ENCODE measurements around the gene PRIM1.
"Not testable (repeated sequence)": the region's sequence is repeated elsewhere in the genome, so short reads cannot be mapped to it uniquely, and the experiment has no call there.

The PRIM1 gene

GRCh38 chr12:56716458-56716857, 35.7 kb downstream of the PRIM1 start:
- DNase-seq, result no peak

DNA sequence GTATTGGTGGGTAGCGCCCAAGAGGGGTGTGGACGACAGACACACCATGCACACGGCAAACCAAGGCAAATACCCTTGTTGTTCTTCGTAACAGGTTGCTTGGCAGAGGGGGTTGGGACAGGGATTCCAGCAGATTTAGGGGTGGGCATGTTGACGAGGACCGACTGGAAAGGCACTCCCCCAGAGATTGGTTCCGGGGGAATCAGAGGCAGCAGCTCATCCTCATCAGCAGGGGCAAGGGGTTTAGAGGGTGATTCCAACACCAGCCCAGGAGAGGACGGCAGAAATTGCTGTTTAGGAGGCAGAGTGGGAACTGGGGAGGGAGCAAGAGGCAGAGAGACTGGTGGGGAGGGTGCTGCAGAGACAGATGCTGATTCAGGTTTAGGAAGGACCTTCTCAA, 36.3 kb downstream of the PRIM1 start:
- no peak for DNase-seq

- no peak for DNase-seq
Measured at GRCh38 chr12:56714431-56714929, 37.6 kb downstream of the PRIM1 start.

GRCh38 chr12:56713345-56713744, 38.8 kb downstream of the PRIM1 start:
- DNase-seq, result no peak

- no peak for DNase-seq
Measured at GRCh38 chr12:56709759-56710376, 42.3 kb downstream of the PRIM1 start.

GRCh38 chr12:56704522-56704921, 47.6 kb downstream of the PRIM1 start:
- not testable (repeated sequence) for DNase-seq

- no peak for DNase-seq
Measured at GRCh38 chr12:56699020-56699661, 53.0 kb downstream of the PRIM1 start.

- DNase-seq, result no peak
Measured at GRCh38 chr12:56695327-56696101, 56.6 kb downstream of the PRIM1 start.

DNA sequence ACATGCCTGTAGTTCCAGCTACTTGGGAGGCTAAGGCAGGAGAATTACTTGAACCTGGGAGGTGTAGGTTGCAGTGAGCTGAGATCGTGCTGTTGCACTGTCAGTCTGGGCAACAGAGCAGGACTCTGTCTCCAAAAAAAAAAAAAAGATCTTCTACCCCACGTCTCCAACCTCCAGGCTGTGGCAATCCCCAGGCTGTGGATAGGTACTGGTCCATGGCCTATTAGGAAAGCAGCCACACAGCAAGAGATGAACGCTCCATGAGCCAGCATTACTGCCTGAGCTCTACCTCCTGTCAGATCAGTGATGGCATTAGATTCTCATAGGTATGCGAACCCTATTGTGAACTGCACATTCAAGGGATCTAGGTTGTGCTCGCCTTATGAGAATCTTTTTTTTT, 58.0 kb downstream of the PRIM1 start:
- DNase-seq, result no peak

DNA sequence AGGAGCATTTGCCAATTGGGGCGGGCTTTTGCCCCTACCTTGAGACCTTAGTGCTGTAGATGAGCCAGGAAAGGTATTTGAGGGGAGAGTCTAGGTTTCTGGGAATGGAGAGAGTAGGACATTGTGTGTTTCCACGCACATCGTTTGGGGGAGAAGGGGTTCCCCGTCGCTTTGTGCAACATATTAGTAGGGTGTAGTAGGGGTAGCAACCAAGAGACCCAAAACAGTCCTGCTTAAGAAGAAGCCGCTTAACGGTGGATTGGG, 63.3 kb downstream of the PRIM1 start:
- DNase-seq, result no peak

DNA sequence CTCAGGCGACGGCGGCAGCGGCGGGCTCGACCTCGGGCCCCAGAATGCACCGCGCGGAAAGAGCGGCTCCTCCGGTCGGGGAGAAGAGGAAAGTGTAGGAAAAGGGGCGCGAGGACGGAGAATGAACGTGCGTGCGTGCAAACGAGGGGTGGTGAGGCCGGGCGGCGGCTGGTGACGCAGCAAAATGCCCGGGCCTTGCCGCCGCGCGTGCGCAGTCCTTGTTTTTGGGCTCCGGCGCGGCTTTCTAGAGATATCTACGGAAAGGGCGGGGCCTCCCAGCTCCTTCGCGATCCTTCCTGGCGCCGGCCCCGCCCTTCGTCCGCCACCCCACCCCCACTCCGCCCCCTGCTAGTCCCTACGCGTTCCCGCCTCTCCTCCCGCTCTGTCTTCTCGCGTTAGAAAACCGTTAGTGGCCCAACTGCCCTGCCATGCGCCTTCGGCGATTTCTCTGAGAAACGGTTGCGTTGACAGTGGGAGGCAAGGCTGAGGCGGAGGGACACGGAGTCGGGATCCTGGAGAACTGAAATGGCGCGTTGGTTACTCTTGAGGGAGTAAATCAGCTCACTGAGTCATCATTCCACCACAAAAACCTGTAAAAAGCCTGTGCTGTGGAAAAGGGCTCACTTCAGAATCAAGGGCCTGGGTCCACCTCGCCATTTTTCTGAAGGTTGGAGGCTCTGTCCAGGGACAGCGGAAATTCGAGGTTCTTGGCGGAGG, 63.8 kb downstream of the PRIM1 start, which contains the start of gene PTGES3:
TSS of gene PTGES3 (minus strand) at position 156 of the 717 bp plus-strand sequence. CDS start 285 bp downstream, outside the sequence.
- peak; percentile 89 for DNase-seq

DNA sequence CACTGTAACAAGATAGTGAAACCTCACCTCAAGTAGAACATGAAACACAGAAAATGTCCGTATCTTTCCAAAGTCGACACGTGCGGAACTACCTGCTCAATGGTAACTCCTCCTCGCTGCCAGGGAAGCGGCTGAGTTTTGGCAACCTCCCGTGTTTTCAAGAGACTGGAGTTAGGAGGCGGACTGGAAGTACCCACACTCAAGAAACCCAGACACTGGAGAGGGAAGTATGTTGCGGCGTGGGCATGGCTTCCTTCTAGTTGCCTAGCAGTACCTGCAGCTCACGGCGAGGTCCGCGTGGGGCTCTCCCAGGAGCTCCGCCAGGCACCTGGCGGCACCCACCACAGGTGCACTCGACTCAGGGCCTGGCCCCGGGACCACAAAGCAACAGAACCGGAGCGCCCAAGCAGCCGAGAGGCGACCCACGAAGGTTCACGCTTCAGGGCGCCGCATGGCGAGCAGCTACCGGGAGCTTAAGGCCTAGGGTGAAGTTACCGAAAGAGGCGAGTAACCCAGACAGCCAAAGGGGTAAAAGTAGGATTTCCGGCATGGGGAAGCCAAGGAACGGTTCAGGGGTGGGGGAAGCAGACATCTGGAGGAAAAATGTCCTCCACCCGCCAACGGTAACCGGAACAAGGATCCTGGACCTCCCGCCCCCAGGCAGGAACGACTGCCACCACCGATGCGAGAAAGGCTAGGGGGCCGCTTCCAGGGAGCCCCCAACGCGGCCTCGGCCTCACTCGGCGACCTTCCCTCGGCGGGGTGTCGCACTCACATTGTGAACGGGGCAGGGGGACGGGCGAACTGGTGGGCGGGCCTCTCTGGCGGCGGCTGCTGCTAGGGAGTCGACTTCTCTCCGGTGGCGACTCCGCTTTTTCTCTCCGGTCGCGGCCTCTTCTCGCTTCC, 64.6 kb downstream of the PRIM1 start:
- no peak for DNase-seq

DNA sequence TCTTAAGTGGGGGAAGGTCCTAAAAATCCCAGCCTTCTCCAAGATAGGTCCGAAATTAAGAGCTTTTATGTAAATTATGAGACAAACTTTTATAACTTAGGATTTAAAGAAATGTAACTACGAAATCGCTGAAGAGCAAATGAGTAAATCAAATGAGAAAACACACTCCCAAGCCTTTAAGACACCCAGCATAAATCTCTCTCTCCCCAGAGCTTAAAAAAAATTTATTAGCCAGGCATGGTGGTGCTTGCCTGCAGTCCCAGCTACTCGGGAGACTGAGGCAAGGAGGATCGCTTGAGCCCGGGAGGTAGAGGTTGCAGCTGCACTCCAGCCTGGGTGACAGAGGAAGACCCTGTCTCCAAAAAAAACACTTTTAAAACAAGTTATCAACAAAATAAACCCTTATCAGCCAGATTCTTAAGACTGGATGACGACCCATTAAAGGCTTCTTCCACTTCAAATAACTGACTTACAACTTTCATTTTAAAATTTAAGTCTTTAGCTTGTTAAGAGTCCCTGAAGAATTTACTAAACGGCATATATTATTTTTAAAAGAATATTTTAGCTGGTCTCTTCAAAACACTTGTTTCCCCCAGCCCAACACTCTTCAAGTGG, 67.3 kb downstream of the PRIM1 start:
- DNase-seq, result no peak

DNA sequence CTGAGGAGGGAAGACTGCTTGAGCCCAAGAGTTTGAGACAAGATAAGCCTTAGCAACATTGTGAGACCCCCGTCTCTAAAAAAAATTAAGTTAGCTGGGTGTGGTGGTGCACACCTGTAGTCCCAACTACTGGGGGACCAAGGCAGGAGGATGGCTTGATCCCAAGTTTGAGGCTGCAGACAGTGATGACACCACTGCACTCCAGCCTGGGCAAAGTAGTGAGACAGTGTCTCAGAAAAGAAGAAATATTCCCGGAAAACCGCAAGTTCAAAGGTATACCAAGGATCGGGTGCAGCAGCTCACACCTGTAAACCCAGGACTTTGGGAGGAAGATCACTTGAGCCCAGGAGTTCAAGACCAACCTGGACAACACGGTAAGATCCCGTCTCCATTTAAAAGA, 69.8 kb downstream of the PRIM1 start:
- no peak for DNase-seq
